HepG2 (cell line): ENCODE results near the gene ADPRHL1. TPM values are rescaled to one million over a fixed set of nuclear protein-coding genes. Genes with fewer than 3 reads are reported as not detected.

Experiments
- BORCS8-MEF2B ChIP-seq: sonication (generic); formaldehyde crosslinking; IDR thresholded peaks from 2 replicates; pipeline ENCODE4 v1.8.0; 2022; ENCODE audit warnings: mild to moderate bottlenecking, missing genetic modification reagents
- HOXA9 ChIP-seq: sonication (generic); formaldehyde crosslinking; IDR thresholded peaks from 2 replicates; pipeline ENCODE4 v1.8.1; 2022; ENCODE audit warnings: missing genetic modification reagents, mild to moderate bottlenecking, moderate library complexity, borderline replicate concordance
- KDM2A ChIP-seq: sonication (generic); formaldehyde crosslinking; IDR thresholded peaks from 2 replicates; pipeline ENCODE4 v1.4.0; 2020; ENCODE audit warnings: low read depth, missing genetic modification reagents, borderline replicate concordance
- NR2F1 ChIP-seq, 2 experiments: fragments of 450-650 bp in 1 of 2; formaldehyde crosslinking in 1 of 2; IDR thresholded peaks; 2 replicates each; pipeline versions ENCODE4 v1.5.0 to v1.6.1; 2016 to 2020; ENCODE audit warnings: mild to moderate bottlenecking in 1 of 2, missing compliant biosample characterization in 1 of 2, missing genetic modification reagents in 1 of 2, moderate library complexity in 1 of 2
- ZKSCAN8 ChIP-seq: IDR thresholded peaks from 2 replicates; pipeline ENCODE4 v1.6.1; 2016; ENCODE audit warnings: borderline replicate concordance, missing genetic modification reagents, missing compliant biosample characterization
- ZNF225 ChIP-seq: sonication (generic); formaldehyde crosslinking; IDR thresholded peaks from 2 replicates; pipeline ENCODE4 v1.4.0; 2020; ENCODE audit warnings: mild to moderate bottlenecking, missing genetic modification reagents
- ZNF615 ChIP-seq: sonication (generic); formaldehyde crosslinking; IDR thresholded peaks from 2 replicates; pipeline ENCODE4 v1.5.0; 2020; ENCODE audit warnings: mild to moderate bottlenecking, missing genetic modification reagents, borderline replicate concordance
- polyA plus RNA-seq, 8 experiments: library from polyadenylated mRNA; depleted of rRNA in 3 of 8; stranded (reverse) in 7 of 8; unstranded in 1 of 8; fragments of >200 nt; fragmentation: Illumina TruSeq in 4 of 8; extraction: Trizol in 4 of 8; gene quantifications; 2 replicates each; pipeline versions ENCODE4 v1.2.1 to v1.2.3, GENCODE V29; 2011 to 2016; ENCODE audit warnings: low read depth in 4 of 8, missing spikeins in 1 of 8, mixed read lengths in 1 of 8; ENCODE audit not compliant: insufficient read depth in 1 of 8
- total RNA-seq, 5 experiments: library from RNA; depleted of rRNA; stranded (reverse); fragments of >200 nt; fragmentation: Illumina TruSeq; extraction: Trizol; gene quantifications; 2 replicates each; pipeline ENCODE4 v1.2.3, GENCODE V29; 2016; ENCODE audit warnings: low read depth in 1 of 5
- TF ChIP-seq, protein P1 (sequence below): sonication (generic); formaldehyde crosslinking; IDR thresholded peaks from 2 replicates; pipeline ENCODE4 v1.4.0; 2020; ENCODE audit warnings: low read depth, missing genetic modification reagents
- TF ChIP-seq, protein P2 (sequence below), 2 experiments: fragments of 450-650 bp in 1 of 2; sonication (generic) in 1 of 2; formaldehyde crosslinking in 1 of 2; IDR thresholded peaks; 2 replicates each; pipeline versions ENCODE4 v1.6.1 to v1.8.0; 2016 to 2022; ENCODE audit warnings: antibody characterized with exemption in 1 of 2, mild to moderate bottlenecking in 1 of 2, missing genetic modification reagents in 1 of 2
- TF ChIP-seq, protein P3 (sequence below): sonication (generic); formaldehyde crosslinking; IDR thresholded peaks from 2 replicates; pipeline ENCODE4 v1.5.0; 2020; ENCODE audit warnings: mild to moderate bottlenecking, missing genetic modification reagents

Gene ADPRHL1
- total and polyA plus RNA-seq, 2 of the 13 experiments (the other 11 are each of a cell fraction or from before 2014, with no cell fraction given): 0.34 to 0.40 TPM

DNA sequence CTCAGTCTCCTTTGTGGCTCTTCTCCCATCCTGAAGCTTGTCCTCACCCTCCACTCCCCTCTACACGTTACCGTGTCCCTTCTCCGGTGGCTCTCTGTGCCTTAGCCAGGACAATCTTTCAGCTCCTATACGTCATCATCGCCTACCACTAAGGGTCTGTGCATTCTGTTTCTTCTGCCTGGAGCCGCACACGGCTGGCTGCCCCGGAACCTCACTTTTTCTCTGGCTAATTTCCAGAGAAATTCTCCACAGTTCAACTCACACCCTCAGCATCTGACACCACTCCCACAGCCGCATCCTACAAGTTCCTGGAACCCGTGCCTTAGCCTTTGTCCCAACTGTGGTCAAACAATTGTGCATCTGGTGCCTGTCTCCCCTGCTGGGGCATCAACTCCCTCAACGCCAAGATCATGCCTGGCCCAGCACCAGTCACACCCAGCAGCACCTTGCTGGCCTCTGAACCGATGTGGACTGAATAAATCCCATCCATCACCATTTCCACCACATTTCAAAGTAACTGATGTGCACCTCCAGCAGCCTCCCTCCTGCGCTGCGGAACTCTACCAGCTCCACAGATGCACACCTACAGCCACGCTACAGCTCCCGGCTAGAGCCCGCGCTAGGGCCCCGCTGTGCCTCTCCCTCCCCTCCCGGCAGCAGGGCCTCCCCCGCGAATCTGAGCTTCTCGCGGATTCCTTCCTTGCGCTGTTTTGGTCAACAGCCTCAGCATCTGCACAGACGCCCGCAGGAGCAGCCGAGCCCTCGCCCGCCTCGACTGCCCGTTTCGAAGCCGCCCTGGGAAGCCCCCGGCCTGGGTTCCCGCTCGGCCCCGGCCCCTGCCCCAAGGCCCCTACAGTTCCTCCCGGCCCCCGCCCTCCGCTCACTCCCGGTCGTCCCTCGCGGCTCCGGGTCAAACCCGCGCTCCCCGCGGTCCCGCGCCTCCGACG lies 36.5 kb upstream of the ADPRHL1 start (continued):
- 0 out of 2 replicates have a peak, but pooled peaks have one; percentile 18 for TF ChIP-seq HOXA9 (CRISPR knock-in tag)
- TF ChIP-seq, protein P1, sequence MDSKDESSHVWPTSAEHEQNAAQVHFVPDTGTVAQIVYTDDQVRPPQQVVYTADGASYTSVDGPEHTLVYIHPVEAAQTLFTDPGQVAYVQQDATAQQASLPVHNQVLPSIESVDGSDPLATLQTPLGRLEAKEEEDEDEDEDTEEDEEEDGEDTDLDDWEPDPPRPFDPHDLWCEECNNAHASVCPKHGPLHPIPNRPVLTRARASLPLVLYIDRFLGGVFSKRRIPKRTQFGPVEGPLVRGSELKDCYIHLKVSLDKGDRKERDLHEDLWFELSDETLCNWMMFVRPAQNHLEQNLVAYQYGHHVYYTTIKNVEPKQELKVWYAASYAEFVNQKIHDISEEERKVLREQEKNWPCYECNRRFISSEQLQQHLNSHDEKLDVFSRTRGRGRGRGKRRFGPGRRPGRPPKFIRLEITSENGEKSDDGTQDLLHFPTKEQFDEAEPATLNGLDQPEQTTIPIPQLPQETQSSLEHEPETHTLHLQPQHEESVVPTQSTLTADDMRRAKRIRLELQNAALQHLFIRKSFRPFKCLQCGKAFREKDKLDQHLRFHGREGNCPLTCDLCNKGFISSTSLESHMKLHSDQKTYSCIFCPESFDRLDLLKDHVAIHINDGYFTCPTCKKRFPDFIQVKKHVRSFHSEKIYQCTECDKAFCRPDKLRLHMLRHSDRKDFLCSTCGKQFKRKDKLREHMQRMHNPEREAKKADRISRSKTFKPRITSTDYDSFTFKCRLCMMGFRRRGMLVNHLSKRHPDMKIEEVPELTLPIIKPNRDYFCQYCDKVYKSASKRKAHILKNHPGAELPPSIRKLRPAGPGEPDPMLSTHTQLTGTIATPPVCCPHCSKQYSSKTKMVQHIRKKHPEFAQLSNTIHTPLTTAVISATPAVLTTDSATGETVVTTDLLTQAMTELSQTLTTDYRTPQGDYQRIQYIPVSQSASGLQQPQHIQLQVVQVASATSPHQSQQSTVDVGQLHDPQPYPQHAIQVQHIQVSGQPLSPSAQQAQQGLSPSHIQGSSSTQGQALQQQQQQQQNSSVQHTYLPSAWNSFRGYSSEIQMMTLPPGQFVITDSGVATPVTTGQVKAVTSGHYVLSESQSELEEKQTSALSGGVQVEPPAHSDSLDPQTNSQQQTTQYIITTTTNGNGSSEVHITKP (CRISPR knock-in tag): 0 out of 2 replicates have a peak, but pooled peaks have one; percentile 29
- no peak for TF ChIP-seq NR2F1 (CRISPR knock-in tag; IDR thresholded peaks at IDR 0.05)
- TF ChIP-seq ZNF225 (CRISPR knock-in tag): no peak
- TF ChIP-seq ZNF615 (CRISPR knock-in tag): no peak
- no peak for TF ChIP-seq KDM2A
- TF ChIP-seq, protein P2, sequence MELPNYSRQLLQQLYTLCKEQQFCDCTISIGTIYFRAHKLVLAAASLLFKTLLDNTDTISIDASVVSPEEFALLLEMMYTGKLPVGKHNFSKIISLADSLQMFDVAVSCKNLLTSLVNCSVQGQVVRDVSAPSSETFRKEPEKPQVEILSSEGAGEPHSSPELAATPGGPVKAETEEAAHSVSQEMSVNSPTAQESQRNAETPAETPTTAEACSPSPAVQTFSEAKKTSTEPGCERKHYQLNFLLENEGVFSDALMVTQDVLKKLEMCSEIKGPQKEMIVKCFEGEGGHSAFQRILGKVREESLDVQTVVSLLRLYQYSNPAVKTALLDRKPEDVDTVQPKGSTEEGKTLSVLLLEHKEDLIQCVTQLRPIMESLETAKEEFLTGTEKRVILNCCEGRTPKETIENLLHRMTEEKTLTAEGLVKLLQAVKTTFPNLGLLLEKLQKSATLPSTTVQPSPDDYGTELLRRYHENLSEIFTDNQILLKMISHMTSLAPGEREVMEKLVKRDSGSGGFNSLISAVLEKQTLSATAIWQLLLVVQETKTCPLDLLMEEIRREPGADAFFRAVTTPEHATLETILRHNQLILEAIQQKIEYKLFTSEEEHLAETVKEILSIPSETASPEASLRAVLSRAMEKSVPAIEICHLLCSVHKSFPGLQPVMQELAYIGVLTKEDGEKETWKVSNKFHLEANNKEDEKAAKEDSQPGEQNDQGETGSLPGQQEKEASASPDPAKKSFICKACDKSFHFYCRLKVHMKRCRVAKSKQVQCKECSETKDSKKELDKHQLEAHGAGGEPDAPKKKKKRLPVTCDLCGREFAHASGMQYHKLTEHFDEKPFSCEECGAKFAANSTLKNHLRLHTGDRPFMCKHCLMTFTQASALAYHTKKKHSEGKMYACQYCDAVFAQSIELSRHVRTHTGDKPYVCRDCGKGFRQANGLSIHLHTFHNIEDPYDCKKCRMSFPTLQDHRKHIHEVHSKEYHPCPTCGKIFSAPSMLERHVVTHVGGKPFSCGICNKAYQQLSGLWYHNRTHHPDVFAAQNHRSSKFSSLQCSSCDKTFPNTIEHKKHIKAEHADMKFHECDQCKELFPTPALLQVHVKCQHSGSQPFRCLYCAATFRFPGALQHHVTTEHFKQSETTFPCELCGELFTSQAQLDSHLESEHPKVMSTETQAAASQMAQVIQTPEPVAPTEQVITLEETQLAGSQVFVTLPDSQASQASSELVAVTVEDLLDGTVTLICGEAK (IDR thresholded peaks at IDR 0.05): no peak
- TF ChIP-seq, protein P2 (CRISPR knock-in tag; IDR thresholded peaks at IDR 0.05): 0 out of 2 replicates have a peak, but pooled peaks have one; percentile 53
- TF ChIP-seq, protein P3, sequence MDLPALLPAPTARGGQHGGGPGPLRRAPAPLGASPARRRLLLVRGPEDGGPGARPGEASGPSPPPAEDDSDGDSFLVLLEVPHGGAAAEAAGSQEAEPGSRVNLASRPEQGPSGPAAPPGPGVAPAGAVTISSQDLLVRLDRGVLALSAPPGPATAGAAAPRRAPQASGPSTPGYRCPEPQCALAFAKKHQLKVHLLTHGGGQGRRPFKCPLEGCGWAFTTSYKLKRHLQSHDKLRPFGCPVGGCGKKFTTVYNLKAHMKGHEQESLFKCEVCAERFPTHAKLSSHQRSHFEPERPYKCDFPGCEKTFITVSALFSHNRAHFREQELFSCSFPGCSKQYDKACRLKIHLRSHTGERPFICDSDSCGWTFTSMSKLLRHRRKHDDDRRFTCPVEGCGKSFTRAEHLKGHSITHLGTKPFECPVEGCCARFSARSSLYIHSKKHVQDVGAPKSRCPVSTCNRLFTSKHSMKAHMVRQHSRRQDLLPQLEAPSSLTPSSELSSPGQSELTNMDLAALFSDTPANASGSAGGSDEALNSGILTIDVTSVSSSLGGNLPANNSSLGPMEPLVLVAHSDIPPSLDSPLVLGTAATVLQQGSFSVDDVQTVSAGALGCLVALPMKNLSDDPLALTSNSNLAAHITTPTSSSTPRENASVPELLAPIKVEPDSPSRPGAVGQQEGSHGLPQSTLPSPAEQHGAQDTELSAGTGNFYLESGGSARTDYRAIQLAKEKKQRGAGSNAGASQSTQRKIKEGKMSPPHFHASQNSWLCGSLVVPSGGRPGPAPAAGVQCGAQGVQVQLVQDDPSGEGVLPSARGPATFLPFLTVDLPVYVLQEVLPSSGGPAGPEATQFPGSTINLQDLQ (CRISPR knock-in tag): no peak
- no peak for TF ChIP-seq ZKSCAN8 (CRISPR knock-in tag)
- peak; percentile 4; the same call in 1 of the 2 replicates for TF ChIP-seq BORCS8-MEF2B (CRISPR knock-in tag)
